HCT116 (cell line): ENCODE data around the gene EIPR1.

Experiments used
- CTCF ChIP-seq, 3 experiments: fragments of 200-600 bp in 1 of 3; sonication (generic) in 1 of 3; IDR thresholded peaks in 2 of 3; conservative IDR thresholded peaks in 1 of 3; 2 replicates each; pipeline ENCODE4 v1.5.1; 2012 to 2017; ENCODE audit warnings: low read depth in 2 of 3, low read length in 2 of 3, antibody characterized with exemption in 1 of 3, borderline replicate concordance in 1 of 3, control low read depth in 1 of 3, mild to moderate bottlenecking in 1 of 3, mixed read lengths in 1 of 3, mixed run types in 1 of 3, moderate library complexity in 1 of 3; ENCODE audit not compliant: insufficient read depth in 1 of 3
- EZH2 ChIP-seq: fragments of 200-600 bp; sonication (generic); IDR thresholded peaks from 2 replicates; pipeline ENCODE4 v1.6.1; 2017; ENCODE audit warnings: antibody characterized with exemption, mixed run types
- FOSL1 ChIP-seq: IDR thresholded peaks from 2 replicates; pipeline ENCODE4 v1.6.1; 2012; ENCODE audit warnings: low read depth
- MAX ChIP-seq: IDR thresholded peaks from 2 replicates; pipeline ENCODE4 v1.6.1; 2012
- POLR2A ChIP-seq: IDR thresholded peaks from 2 replicates; pipeline ENCODE4 v1.7.0; 2011; ENCODE audit warnings: borderline replicate concordance; ENCODE audit not compliant: insufficient read depth, insufficient read length; ENCODE audit errors: extremely low read depth
- POLR2AphosphoS5 ChIP-seq: IDR thresholded peaks from 2 replicates; pipeline ENCODE4 v1.6.1; 2011; ENCODE audit warnings: mild to moderate bottlenecking, low read depth, low read length, moderate library complexity
- REST ChIP-seq: IDR thresholded peaks from 2 replicates; pipeline ENCODE4 v1.6.1; 2012; ENCODE audit warnings: low read depth
- SIN3A ChIP-seq: IDR thresholded peaks from 2 replicates; pipeline ENCODE4 v1.6.1; 2012; ENCODE audit warnings: low read depth
- TCF7L2 ChIP-seq: IDR thresholded peaks from 2 replicates; pipeline ENCODE4 v1.7.0; 2011; ENCODE audit warnings: borderline replicate concordance, inconsistent platforms; ENCODE audit not compliant: insufficient read depth, insufficient read length; ENCODE audit errors: extremely low read depth
- YY1 ChIP-seq: IDR thresholded peaks from 2 replicates; pipeline ENCODE4 v1.6.1; 2011; ENCODE audit warnings: low read length, low read depth, moderate library complexity, mild to moderate bottlenecking; ENCODE audit not compliant: insufficient replicate concordance; ENCODE audit errors: extremely low read depth
- ZBTB33 ChIP-seq: IDR thresholded peaks from 2 replicates; pipeline ENCODE4 v1.6.1; 2011; ENCODE audit warnings: mild to moderate bottlenecking, low read length, moderate library complexity; ENCODE audit not compliant: insufficient replicate concordance; ENCODE audit errors: extremely low read depth

- no peak for TF ChIP-seq CTCF (IDR thresholded peaks at IDR 0.05 in 2 of 3, conservative IDR thresholded peaks at IDR 0.05 in 1 of 3; ENCODE audit: borderline replicate concordance in 1 of 3, insufficient read depth in 1 of 3, low read depth in 2 of 3, low read length in 2 of 3)
- TF ChIP-seq REST, result no peak
- TF ChIP-seq MAX, result no peak
- no peak for TF ChIP-seq POLR2AphosphoS5
- TF ChIP-seq EZH2, result no peak
- TF ChIP-seq YY1, result no peak
- TF ChIP-seq POLR2A, result no peak
- TF ChIP-seq FOSL1, result no peak
- no peak for TF ChIP-seq SIN3A
- no peak for TF ChIP-seq ZBTB33
- TF ChIP-seq TCF7L2, result no peak
Measured at GRCh38 chr2:3149441-3150217, 228.0 kb downstream of the EIPR1 start.
